Measurements from ENCODE around the gene SLC4A7. TPM values are rescaled to one million over a fixed set of nuclear protein-coding genes. Genes with fewer than 3 reads are reported as not detected.

The SLC4A7 gene
- total and polyA plus RNA-seq, 10 of the 15 experiments (the other 5 are each of a cell fraction or from before 2014, with no cell fraction given): 4.4 to 41.4 (median 18.3) TPM

DNA sequence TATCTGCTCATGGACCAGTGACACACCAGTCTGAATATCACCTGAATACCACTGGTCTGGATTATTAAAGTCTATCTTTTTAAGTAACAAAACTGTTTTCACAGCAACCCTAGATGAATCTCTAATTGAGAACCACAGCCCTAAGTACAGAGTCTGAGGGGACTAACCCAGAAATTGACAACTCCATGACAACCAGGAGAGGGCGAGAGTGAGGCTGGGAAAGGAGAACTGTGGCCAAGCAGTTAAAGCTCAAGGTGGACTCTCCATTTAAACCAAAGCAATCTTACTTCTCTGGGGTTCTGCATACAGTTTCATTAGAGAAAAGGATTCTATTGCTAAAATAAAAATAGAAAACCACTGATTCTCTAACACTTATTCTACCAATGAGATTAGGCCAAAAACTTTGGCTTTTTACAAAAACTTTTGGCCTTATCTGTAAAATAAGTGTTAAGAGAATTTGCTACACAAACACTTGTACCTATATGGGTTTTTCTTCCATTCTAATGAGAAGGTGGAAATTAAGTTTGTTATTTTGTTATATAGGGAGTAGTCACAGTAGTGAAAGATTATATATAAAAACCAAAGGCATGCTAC is 126.4 kb downstream of the SLC4A7 start:
- ATAC-seq: peak; percentile 96
- Histone ChIP-seq H3K27me3 (replicated peaks in 1 of 2; ENCODE audit: control insufficient read depth in 2 of 2, insufficient read depth in 2 of 2, low read length in 1 of 2) (no peaks in the 10 kb centered on the region), H3K79me2 (ENCODE audit: control insufficient read depth, insufficient read depth, low read length) (no peaks in the 10 kb centered on the region), H3K9me3 (replicated peaks; ENCODE audit: control insufficient read depth, insufficient read depth, low read length) (no peaks in the 10 kb centered on the region), H3K4me1 (ENCODE audit: control insufficient read depth, insufficient read depth, low read length) (peaks cover 14% of the 10 kb centered on the region), H3K4me3 (no peak overlapping the region), H2AFZ (ENCODE audit: control insufficient read depth, low read depth, low read length) (no peak overlapping the region), H3K9ac (ENCODE audit: control insufficient read depth, insufficient read depth, low read length) (no peak overlapping the region), H3K4me2 (ENCODE audit: control insufficient read depth, insufficient read depth) (no peak overlapping the region), H3K27ac (ENCODE audit: control insufficient read depth, insufficient read depth) (no peak overlapping the region), H4K20me1 (ENCODE audit: control insufficient read depth, insufficient read depth) (no peaks in the 10 kb centered on the region), H3K36me3 (ENCODE audit: control insufficient read depth in 2 of 2, insufficient read depth in 2 of 2, low read length in 1 of 2) (no peaks in the 10 kb centered on the region)
- no peak for FAIRE-seq
- RAD21 ChIA-PET (ENCODE audit: unreplicated experiment): interaction anchor here (0.6 to 1.8 kb wide), 9 partner anchors 9 to 323 kb away, joined by 3 to 20 read pairs (median 4); no protein-coding TSS in a partner anchor
- no peak for DNase-seq (ENCODE audit: low read depth, low spot score)
- intact Hi-C loops (cut with micrococcal nuclease; ENCODE audit: unreplicated experiment) (loop anchor here (1.0 to 5.0 kb wide), 3 partner anchors 110 to 323 kb away; no protein-coding TSS in a partner anchor), in situ Hi-C loops (cut with MboI) (no loop called here)
- no TSS peak for BruUV-seq (replicated peaks)
- SMC1A ChIA-PET (ENCODE audit: uncharacterized antibody, unreplicated experiment): interaction anchor here (0.6 to 1.8 kb wide), 26 partner anchors 9 to 324 kb away, joined by 3 to 19 read pairs (median 4); partner anchors contain the start of gene NEK10
- CTCF ChIA-PET: interaction anchor here (0.6 to 1.8 kb wide), 27 partner anchors 9 to 971 kb away, joined by 3 to 28 read pairs (median 4); partner anchors contain the start of gene NEK10
- 0% methylated on average over 1 of the region's 1 CpG for WGBS (ENCODE audit: insufficient coverage, insufficient replicate concordance, low lambda C conversion rate, missing lambda C conversion rate)
- POLR2A ChIA-PET: interaction anchor here (0.7 to 1.2 kb wide), 2 partner anchors 11 to 971 kb away, joined by 3 read pairs; partner anchors contain the start of gene NEK10
- TF ChIP-seq, protein P1, sequence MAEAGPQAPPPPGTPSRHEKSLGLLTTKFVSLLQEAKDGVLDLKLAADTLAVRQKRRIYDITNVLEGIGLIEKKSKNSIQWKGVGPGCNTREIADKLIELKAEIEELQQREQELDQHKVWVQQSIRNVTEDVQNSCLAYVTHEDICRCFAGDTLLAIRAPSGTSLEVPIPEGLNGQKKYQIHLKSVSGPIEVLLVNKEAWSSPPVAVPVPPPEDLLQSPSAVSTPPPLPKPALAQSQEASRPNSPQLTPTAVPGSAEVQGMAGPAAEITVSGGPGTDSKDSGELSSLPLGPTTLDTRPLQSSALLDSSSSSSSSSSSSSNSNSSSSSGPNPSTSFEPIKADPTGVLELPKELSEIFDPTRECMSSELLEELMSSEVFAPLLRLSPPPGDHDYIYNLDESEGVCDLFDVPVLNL (IDR thresholded peaks at IDR 0.05; ENCODE audit: low read depth, low read length): no peak
- TF ChIP-seq, protein P2, sequence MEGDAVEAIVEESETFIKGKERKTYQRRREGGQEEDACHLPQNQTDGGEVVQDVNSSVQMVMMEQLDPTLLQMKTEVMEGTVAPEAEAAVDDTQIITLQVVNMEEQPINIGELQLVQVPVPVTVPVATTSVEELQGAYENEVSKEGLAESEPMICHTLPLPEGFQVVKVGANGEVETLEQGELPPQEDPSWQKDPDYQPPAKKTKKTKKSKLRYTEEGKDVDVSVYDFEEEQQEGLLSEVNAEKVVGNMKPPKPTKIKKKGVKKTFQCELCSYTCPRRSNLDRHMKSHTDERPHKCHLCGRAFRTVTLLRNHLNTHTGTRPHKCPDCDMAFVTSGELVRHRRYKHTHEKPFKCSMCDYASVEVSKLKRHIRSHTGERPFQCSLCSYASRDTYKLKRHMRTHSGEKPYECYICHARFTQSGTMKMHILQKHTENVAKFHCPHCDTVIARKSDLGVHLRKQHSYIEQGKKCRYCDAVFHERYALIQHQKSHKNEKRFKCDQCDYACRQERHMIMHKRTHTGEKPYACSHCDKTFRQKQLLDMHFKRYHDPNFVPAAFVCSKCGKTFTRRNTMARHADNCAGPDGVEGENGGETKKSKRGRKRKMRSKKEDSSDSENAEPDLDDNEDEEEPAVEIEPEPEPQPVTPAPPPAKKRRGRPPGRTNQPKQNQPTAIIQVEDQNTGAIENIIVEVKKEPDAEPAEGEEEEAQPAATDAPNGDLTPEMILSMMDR (IDR thresholded peaks at IDR 0.05 in 2 of 3, conservative IDR thresholded peaks at IDR 0.05 in 1 of 3; ENCODE audit: control insufficient read depth in 2 of 3, extremely low read depth in 1 of 3, insufficient read depth in 1 of 3, low read depth in 3 of 3, low read length in 3 of 3): peak; percentile 72 to 84 (median 72)
- TF ChIP-seq SMARCA5 (IDR thresholded peaks at IDR 0.05) (0 out of 2 replicates have a peak, but pooled peaks have one; percentile 61), SMC3 (IDR thresholded peaks at IDR 0.05; ENCODE audit: borderline replicate concordance, low read length) (peak; percentile 85; the same call in 1 of the 2 replicates), YY1 (IDR thresholded peaks at IDR 0.05; ENCODE audit: low read depth, low read length) (peak; percentile 59; the same call in 1 of the 2 replicates), RFX5 (IDR thresholded peaks at IDR 0.05; ENCODE audit: low read depth, low read length) (0 out of 2 replicates have a peak, but pooled peaks have one; percentile 2)
- TF ChIP-seq, protein P3, sequence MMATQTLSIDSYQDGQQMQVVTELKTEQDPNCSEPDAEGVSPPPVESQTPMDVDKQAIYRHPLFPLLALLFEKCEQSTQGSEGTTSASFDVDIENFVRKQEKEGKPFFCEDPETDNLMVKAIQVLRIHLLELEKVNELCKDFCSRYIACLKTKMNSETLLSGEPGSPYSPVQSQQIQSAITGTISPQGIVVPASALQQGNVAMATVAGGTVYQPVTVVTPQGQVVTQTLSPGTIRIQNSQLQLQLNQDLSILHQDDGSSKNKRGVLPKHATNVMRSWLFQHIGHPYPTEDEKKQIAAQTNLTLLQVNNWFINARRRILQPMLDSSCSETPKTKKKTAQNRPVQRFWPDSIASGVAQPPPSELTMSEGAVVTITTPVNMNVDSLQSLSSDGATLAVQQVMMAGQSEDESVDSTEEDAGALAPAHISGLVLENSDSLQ (IDR thresholded peaks at IDR 0.05): no peak
- TF ChIP-seq, protein P4, sequence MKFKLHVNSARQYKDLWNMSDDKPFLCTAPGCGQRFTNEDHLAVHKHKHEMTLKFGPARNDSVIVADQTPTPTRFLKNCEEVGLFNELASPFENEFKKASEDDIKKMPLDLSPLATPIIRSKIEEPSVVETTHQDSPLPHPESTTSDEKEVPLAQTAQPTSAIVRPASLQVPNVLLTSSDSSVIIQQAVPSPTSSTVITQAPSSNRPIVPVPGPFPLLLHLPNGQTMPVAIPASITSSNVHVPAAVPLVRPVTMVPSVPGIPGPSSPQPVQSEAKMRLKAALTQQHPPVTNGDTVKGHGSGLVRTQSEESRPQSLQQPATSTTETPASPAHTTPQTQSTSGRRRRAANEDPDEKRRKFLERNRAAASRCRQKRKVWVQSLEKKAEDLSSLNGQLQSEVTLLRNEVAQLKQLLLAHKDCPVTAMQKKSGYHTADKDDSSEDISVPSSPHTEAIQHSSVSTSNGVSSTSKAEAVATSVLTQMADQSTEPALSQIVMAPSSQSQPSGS (IDR thresholded peaks at IDR 0.05; ENCODE audit: low read length): no peak
- TF ChIP-seq, protein P5, sequence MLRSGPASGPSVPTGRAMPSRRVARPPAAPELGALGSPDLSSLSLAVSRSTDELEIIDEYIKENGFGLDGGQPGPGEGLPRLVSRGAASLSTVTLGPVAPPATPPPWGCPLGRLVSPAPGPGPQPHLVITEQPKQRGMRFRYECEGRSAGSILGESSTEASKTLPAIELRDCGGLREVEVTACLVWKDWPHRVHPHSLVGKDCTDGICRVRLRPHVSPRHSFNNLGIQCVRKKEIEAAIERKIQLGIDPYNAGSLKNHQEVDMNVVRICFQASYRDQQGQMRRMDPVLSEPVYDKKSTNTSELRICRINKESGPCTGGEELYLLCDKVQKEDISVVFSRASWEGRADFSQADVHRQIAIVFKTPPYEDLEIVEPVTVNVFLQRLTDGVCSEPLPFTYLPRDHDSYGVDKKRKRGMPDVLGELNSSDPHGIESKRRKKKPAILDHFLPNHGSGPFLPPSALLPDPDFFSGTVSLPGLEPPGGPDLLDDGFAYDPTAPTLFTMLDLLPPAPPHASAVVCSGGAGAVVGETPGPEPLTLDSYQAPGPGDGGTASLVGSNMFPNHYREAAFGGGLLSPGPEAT (IDR thresholded peaks at IDR 0.05; ENCODE audit: low read depth): no peak
- TF ChIP-seq, protein P6, sequence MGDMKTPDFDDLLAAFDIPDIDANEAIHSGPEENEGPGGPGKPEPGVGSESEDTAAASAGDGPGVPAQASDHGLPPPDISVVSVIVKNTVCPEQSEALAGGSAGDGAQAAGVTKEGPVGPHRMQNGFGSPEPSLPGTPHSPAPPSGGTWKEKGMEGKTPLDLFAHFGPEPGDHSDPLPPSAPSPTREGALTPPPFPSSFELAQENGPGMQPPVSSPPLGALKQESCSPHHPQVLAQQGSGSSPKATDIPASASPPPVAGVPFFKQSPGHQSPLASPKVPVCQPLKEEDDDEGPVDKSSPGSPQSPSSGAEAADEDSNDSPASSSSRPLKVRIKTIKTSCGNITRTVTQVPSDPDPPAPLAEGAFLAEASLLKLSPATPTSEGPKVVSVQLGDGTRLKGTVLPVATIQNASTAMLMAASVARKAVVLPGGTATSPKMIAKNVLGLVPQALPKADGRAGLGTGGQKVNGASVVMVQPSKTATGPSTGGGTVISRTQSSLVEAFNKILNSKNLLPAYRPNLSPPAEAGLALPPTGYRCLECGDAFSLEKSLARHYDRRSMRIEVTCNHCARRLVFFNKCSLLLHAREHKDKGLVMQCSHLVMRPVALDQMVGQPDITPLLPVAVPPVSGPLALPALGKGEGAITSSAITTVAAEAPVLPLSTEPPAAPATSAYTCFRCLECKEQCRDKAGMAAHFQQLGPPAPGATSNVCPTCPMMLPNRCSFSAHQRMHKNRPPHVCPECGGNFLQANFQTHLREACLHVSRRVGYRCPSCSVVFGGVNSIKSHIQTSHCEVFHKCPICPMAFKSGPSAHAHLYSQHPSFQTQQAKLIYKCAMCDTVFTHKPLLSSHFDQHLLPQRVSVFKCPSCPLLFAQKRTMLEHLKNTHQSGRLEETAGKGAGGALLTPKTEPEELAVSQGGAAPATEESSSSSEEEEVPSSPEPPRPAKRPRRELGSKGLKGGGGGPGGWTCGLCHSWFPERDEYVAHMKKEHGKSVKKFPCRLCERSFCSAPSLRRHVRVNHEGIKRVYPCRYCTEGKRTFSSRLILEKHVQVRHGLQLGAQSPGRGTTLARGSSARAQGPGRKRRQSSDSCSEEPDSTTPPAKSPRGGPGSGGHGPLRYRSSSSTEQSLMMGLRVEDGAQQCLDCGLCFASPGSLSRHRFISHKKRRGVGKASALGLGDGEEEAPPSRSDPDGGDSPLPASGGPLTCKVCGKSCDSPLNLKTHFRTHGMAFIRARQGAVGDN (IDR thresholded peaks at IDR 0.05): peak; percentile 61

All from GM12878 (cell line).